DND-41 (cell line): ENCODE data around the gene GRIA4.

Experiments
- ATAC-seq: fragments of 200-7000 bp; cut with Tn5 transposase; 3 replicates; pipeline ENCODE4 v1.9.1; 2021; ENCODE audit warnings: low read depth; ENCODE audit not compliant: insufficient read depth
- DNase-seq: peaks from one replicate; pipeline ENCODE4 v3.0.0-alpha.2; 2020
- H2AFZ ChIP-seq: 2 replicates; pipeline ENCODE4 v1.6.0; 2012; ENCODE audit warnings: low read depth, low read length
- H3K27ac ChIP-seq: 2 replicates; pipeline ENCODE4 v1.5.1; 2012; ENCODE audit warnings: low read length, inconsistent platforms
- H3K27me3 ChIP-seq: fragments of 200-600 bp; sonication (generic); 2 replicates; pipeline ENCODE4 v1.6.0; 2012; ENCODE audit warnings: low read length, mild to moderate bottlenecking, inconsistent platforms; ENCODE audit not compliant: insufficient read depth, poor library complexity
- H3K36me3 ChIP-seq: 2 replicates; pipeline ENCODE4 v1.5.1; 2012; ENCODE audit warnings: low read length, inconsistent platforms; ENCODE audit not compliant: insufficient read depth
- H3K4me1 ChIP-seq: 2 replicates; pipeline ENCODE4 v1.5.1; 2012; ENCODE audit warnings: mild to moderate bottlenecking, low read length; ENCODE audit not compliant: insufficient read depth
- H3K4me2 ChIP-seq: 2 replicates; pipeline ENCODE4 v1.6.0; 2012; ENCODE audit warnings: mild to moderate bottlenecking, moderate library complexity, low read length, inconsistent platforms; ENCODE audit not compliant: insufficient read depth
- H3K4me3 ChIP-seq, 2 experiments: fragments of 200-600 bp in 1 of 2; shearing (Covaris generic) in 1 of 2; 2 replicates each; pipeline ENCODE4 v1.5.1; 2012 to 2016; ENCODE audit warnings: inconsistent platforms in 2 of 2, low read length in 2 of 2, mild to moderate bottlenecking in 2 of 2, low read depth in 1 of 2, moderate library complexity in 1 of 2
- H3K79me2 ChIP-seq: 2 replicates; pipeline ENCODE4 v1.6.0; 2012; ENCODE audit warnings: low read length, inconsistent platforms; ENCODE audit not compliant: insufficient read depth
- H3K9ac ChIP-seq: 2 replicates; pipeline ENCODE4 v1.6.0; 2012; ENCODE audit warnings: low read depth, mild to moderate bottlenecking, inconsistent platforms, low read length, moderate library complexity
- H3K9me3 ChIP-seq: 2 replicates; pipeline ENCODE4 v1.5.1; 2012; ENCODE audit warnings: low read length, moderate library complexity, mild to moderate bottlenecking, inconsistent platforms; ENCODE audit not compliant: insufficient read depth, severe bottlenecking
- H4K20me1 ChIP-seq: 2 replicates; pipeline ENCODE4 v1.6.0; 2012; ENCODE audit warnings: low read length; ENCODE audit not compliant: insufficient read depth
- CTCF ChIP-seq: IDR thresholded peaks from 2 replicates; pipeline ENCODE4 v1.5.1; 2012; ENCODE audit warnings: borderline replicate concordance, low read length, moderate library complexity, mild to moderate bottlenecking; ENCODE audit not compliant: poor library complexity, severe bottlenecking; ENCODE audit errors: extremely low read depth
- EZH2 ChIP-seq: IDR thresholded peaks from 3 replicates; pipeline ENCODE4 v1.6.1; 2012; ENCODE audit warnings: borderline replicate concordance, low read depth, mild to moderate bottlenecking, moderate library complexity, low read length, inconsistent platforms; ENCODE audit not compliant: severe bottlenecking

Gene GRIA4

GRCh38 chr11:105979997-105980703 lies 370.3 kb downstream of the GRIA4 start:
- TF ChIP-seq EZH2 (no peak), CTCF (no peak)
- H3K36me3 ChIP-seq, result no peaks in the 10 kb centered on the region
- ATAC-seq, result no peak
- no peaks in the 10 kb centered on the region for H3K4me1 ChIP-seq
- H3K79me2 ChIP-seq, result no peaks in the 10 kb centered on the region
- no peak overlapping the region for H3K4me2 ChIP-seq
- H3K27me3 ChIP-seq, result no peaks in the 10 kb centered on the region
- H3K27ac ChIP-seq, result no peak overlapping the region
- H3K9ac ChIP-seq, result no peak overlapping the region
- H2AFZ ChIP-seq, result no peak overlapping the region
- no peaks in the 10 kb centered on the region for H4K20me1 ChIP-seq
- H3K4me3 ChIP-seq, result no peak overlapping the region
- no peak for DNase-seq
- H3K9me3 ChIP-seq, result no peaks in the 10 kb centered on the region

GRCh38 chr11:105986554-105986953 lies 376.7 kb downstream of the GRIA4 start:
- Histone ChIP-seq H3K4me1 (no peaks in the 10 kb centered on the region), H3K4me3 (no peak overlapping the region), H3K79me2 (no peaks in the 10 kb centered on the region), H3K27ac (no peak overlapping the region), H3K4me2 (no peak overlapping the region), H3K36me3 (no peaks in the 10 kb centered on the region), H2AFZ (no peak overlapping the region), H3K9me3 (no peaks in the 10 kb centered on the region), H3K27me3 (no peaks in the 10 kb centered on the region), H4K20me1 (no peaks in the 10 kb centered on the region), H3K9ac (no peak overlapping the region)
- DNase-seq, result no peak
- no peak for TF ChIP-seq CTCF
- no peak for ATAC-seq

DNA sequence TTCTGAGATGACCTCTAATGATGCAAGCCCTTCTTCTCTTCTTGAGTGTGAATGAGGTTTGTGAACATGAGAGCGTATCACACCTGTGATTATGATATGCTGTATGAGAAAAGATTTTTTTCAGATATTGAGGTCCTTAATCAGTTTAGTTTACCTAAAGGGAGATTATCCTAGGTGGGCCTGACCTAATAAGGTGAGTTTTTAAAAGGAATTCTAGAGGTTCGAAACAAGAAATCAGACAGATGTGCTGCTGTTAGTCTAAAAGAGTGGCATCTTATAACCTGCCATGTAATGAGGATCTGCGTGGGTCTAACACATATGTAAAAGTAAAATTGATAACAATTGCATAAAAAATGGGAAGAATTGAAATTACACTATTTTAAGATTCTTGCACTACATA lies 378.3 kb downstream of the GRIA4 start:
- Histone ChIP-seq H3K9me3 (no peaks in the 10 kb centered on the region), H3K4me1 (no peaks in the 10 kb centered on the region), H4K20me1 (no peaks in the 10 kb centered on the region), H3K9ac (no peak overlapping the region), H3K36me3 (no peaks in the 10 kb centered on the region), H3K4me2 (no peak overlapping the region), H3K27ac (no peak overlapping the region), H3K27me3 (no peaks in the 10 kb centered on the region), H3K79me2 (no peaks in the 10 kb centered on the region), H2AFZ (no peak overlapping the region), H3K4me3 (no peak overlapping the region)
- DNase-seq, result no peak
- no peak for TF ChIP-seq EZH2
- TF ChIP-seq CTCF, result no peak
- ATAC-seq, result no peak
